Stimulated activated CD8-positive, alpha-beta memory T cell treated with anti-CD3 and anti-CD28 coated beads, Interleukin-4, amount 100 ng/mL, for 1 hour (primary cell): Measurements from ENCODE around the gene MCC.

Experiments
- DNase-seq, 2 donors: peaks; one replicate each; pipeline ENCODE4 v3.0.0-alpha.2; 2020; ENCODE audit warnings: low read depth in 2 of 2, low spot score in 1 of 2

MCC gene

GRCh38 chr5:113204525-113205161 is 283.6 kb downstream of the MCC start:
- no peak for DNase-seq

- no peak for DNase-seq
Measured at GRCh38 chr5:113203916-113204315, 284.3 kb downstream of the MCC start.

- DNase-seq = no peak
Measured at GRCh38 chr5:113202746-113203716, 285.2 kb downstream of the MCC start.

- no peak for DNase-seq
Measured at GRCh38 chr5:113202287-113202686, 286.0 kb downstream of the MCC start.

GRCh38 chr5:113201715-113202114 is 286.5 kb downstream of the MCC start:
- no peak for DNase-seq

GRCh38 chr5:113199122-113199905 is 288.9 kb downstream of the MCC start:
- DNase-seq = no peak

- no peak for DNase-seq
Measured at GRCh38 chr5:113197456-113198200, 290.6 kb downstream of the MCC start.

- no peak for DNase-seq
Measured at GRCh38 chr5:113195771-113196170, 292.5 kb downstream of the MCC start.

- DNase-seq = no peak
Measured at GRCh38 chr5:113195251-113195650, 293.0 kb downstream of the MCC start.

GRCh38 chr5:113194591-113194990 is 293.7 kb downstream of the MCC start:
- no peak for DNase-seq

- no peak for DNase-seq
Measured at GRCh38 chr5:113194125-113194524, 294.1 kb downstream of the MCC start.

- no peak for DNase-seq
Measured at GRCh38 chr5:113193311-113193978, 294.8 kb downstream of the MCC start.

- DNase-seq = no peak
Measured at GRCh38 chr5:113192541-113192940, 295.7 kb downstream of the MCC start.

GRCh38 chr5:113190347-113190746 is 297.9 kb downstream of the MCC start:
- no peak for DNase-seq

- DNase-seq = no peak
Measured at GRCh38 chr5:113189291-113189690, 299.0 kb downstream of the MCC start.

- no peak for DNase-seq
Measured at GRCh38 chr5:113188436-113188835, 299.8 kb downstream of the MCC start.

GRCh38 chr5:113187906-113188305 is 300.3 kb downstream of the MCC start:
- no peak for DNase-seq

- DNase-seq = no peak
Measured at GRCh38 chr5:113186061-113186460, 302.2 kb downstream of the MCC start.

GRCh38 chr5:113183694-113184093 is 304.6 kb downstream of the MCC start:
- DNase-seq = no peak

GRCh38 chr5:113182658-113183344 is 305.5 kb downstream of the MCC start:
- DNase-seq = no peak
